SK-N-SH (cell line): Measurements from ENCODE around the gene ZEB2. TPM values are rescaled to one million over a fixed set of nuclear protein-coding genes. Genes with fewer than 3 reads are reported as not detected.

Experiments
- CTCF ChIA-PET: fragments of 300-600, 350-600 bp; formaldehyde crosslinking; extraction: SDS; loops from one replicate; lab custom pipeline; 2021; lab: Yijun Ruan, JAX
- POLR2A ChIA-PET: fragments of 350-600 bp; sonication (Branson Sonifier 250); formaldehyde crosslinking; extraction: SDS; loops from one replicate; lab custom pipeline; 2020; ENCODE audit warnings: antibody characterized with exemption, inconsistent platforms; lab: Yijun Ruan, JAX
- DNase-seq: peaks from one replicate; pipeline ENCODE4 v3.0.0; 2012
- H2AFZ ChIP-seq: fragments of 200-600 bp; sonication (generic); 2 replicates; pipeline ENCODE4 v1.8.1; 2016; ENCODE audit warnings: antibody characterized with exemption, mild to moderate bottlenecking, low read depth
- H3F3A ChIP-seq: fragments of 200-600 bp; sonication (generic); replicated peaks from 2 replicates; pipeline ENCODE3; 2016; ENCODE audit warnings: antibody characterized with exemption, mild to moderate bottlenecking; ENCODE audit not compliant: insufficient read depth
- H3K27ac ChIP-seq, 2 experiments: fragments of 200-500 bp in 1 of 2; fragments of 200-600 bp in 1 of 2; sonication (Bioruptor generic) in 1 of 2; sonication (generic), shearing (Covaris generic) in 1 of 2; 2 replicates each; pipeline versions ENCODE4 v1.5.1 to v1.6.1; 2014 to 2016; ENCODE audit warnings: low read depth in 2 of 2, inconsistent platforms in 1 of 2, low read length in 1 of 2, mild to moderate bottlenecking in 1 of 2, mixed read lengths in 1 of 2
- H3K27me3 ChIP-seq: fragments of 200-600 bp; sonication (generic), shearing (Covaris generic); 2 replicates; pipeline ENCODE4 v1.6.1; 2016; ENCODE audit warnings: mixed run types; ENCODE audit not compliant: insufficient read depth
- H3K36me3 ChIP-seq, 2 experiments: fragments of 200-500 bp in 1 of 2; fragments of 200-600 bp in 1 of 2; sonication (Bioruptor generic) in 1 of 2; sonication (generic) in 1 of 2; replicated peaks in 1 of 2; 2 replicates each; pipeline versions ENCODE3 to v1.5.1; 2014 to 2016; ENCODE audit warnings: low read length in 1 of 2, mild to moderate bottlenecking in 1 of 2; ENCODE audit not compliant: insufficient read depth in 2 of 2, control insufficient read depth in 1 of 2
- H3K4me1 ChIP-seq, 2 experiments: fragments of 200-500 bp in 1 of 2; fragments of 200-600 bp in 1 of 2; sonication (Bioruptor generic) in 1 of 2; sonication (generic), shearing (Covaris generic) in 1 of 2; 2 replicates each; pipeline versions ENCODE4 v1.5.1 to v1.6.1; 2014 to 2016; ENCODE audit warnings: low read depth in 1 of 2, low read length in 1 of 2, mixed run types in 1 of 2; ENCODE audit not compliant: insufficient read depth in 2 of 2, control insufficient read depth in 1 of 2
- H3K4me2 ChIP-seq: fragments of 200-600 bp; sonication (generic), shearing (Covaris generic); 2 replicates; pipeline ENCODE4 v1.6.1; 2017; ENCODE audit warnings: mixed run types
- H3K4me3 ChIP-seq, 2 experiments: fragments of 200-500 bp in 1 of 2; fragments of 200-600 bp in 1 of 2; sonication (Bioruptor generic) in 1 of 2; sonication (generic), shearing (Covaris generic) in 1 of 2; 2 replicates each; pipeline versions ENCODE4 v1.5.1 to v1.8.1; 2014 to 2016; ENCODE audit warnings: low read depth in 2 of 2, inconsistent platforms in 1 of 2, low read length in 1 of 2, mild to moderate bottlenecking in 1 of 2, mixed read lengths in 1 of 2, moderate library complexity in 1 of 2
- H3K79me2 ChIP-seq: fragments of 200-600 bp; sonication (generic); 2 replicates; pipeline ENCODE4 v1.8.1; 2017; ENCODE audit warnings: mild to moderate bottlenecking; ENCODE audit not compliant: insufficient read depth
- H3K9ac ChIP-seq: fragments of 200-600 bp; sonication (generic); 2 replicates; pipeline ENCODE4 v1.6.1; 2017; ENCODE audit warnings: mixed run types
- H3K9me2 ChIP-seq: fragments of 200-600 bp; sonication (generic); 2 replicates; pipeline ENCODE4 v1.6.1; 2017; ENCODE audit warnings: mixed run types
- H3K9me3 ChIP-seq: fragments of 200-600 bp; sonication (generic); 2 replicates; pipeline ENCODE4 v1.6.1; 2017; ENCODE audit warnings: mixed run types, mild to moderate bottlenecking, moderate library complexity
- H4K20me1 ChIP-seq: fragments of 200-600 bp; sonication (generic); 2 replicates; pipeline ENCODE4 v1.6.1; 2017; ENCODE audit warnings: mild to moderate bottlenecking, mixed run types; ENCODE audit not compliant: insufficient read depth
- FOSL2 ChIP-seq: IDR thresholded peaks from 2 replicates; pipeline ENCODE4 v1.4.0; 2012; ENCODE audit warnings: low read depth, mild to moderate bottlenecking, moderate library complexity, borderline replicate concordance
- GATA2 ChIP-seq: sonication (generic); formaldehyde crosslinking; IDR thresholded peaks from 2 replicates; pipeline ENCODE4 v1.5.0; 2020; ENCODE audit warnings: mild to moderate bottlenecking, missing genetic modification reagents
- JUND ChIP-seq: IDR thresholded peaks from 2 replicates; pipeline ENCODE4 v1.4.0; 2012
- MEF2A ChIP-seq: IDR thresholded peaks from 2 replicates; pipeline ENCODE4 v1.4.0; 2012; ENCODE audit warnings: low read depth, borderline replicate concordance
- MXI1 ChIP-seq: IDR thresholded peaks from 2 replicates; pipeline ENCODE4 v1.6.1; 2012; ENCODE audit warnings: mild to moderate bottlenecking, low read depth, low read length, improper control_type of control experiment
- NFIC ChIP-seq: IDR thresholded peaks from 2 replicates; pipeline ENCODE4 v1.4.0; 2012; ENCODE audit warnings: borderline replicate concordance
- RFX5 ChIP-seq: IDR thresholded peaks from 2 replicates; pipeline ENCODE4 v1.6.1; 2012; ENCODE audit warnings: mild to moderate bottlenecking, improper control_type of control experiment, low read length
- SMC3 ChIP-seq: IDR thresholded peaks from 2 replicates; pipeline ENCODE4 v1.6.1; 2012; ENCODE audit warnings: low read depth, low read length, improper control_type of control experiment
- TAF1 ChIP-seq: IDR thresholded peaks from 2 replicates; pipeline ENCODE4 v1.6.1; 2012; ENCODE audit warnings: low read depth, mild to moderate bottlenecking, low read length, moderate library complexity, borderline replicate concordance
- TCF12 ChIP-seq: IDR thresholded peaks from 2 replicates; pipeline ENCODE4 v1.4.0; 2012
- TEAD4 ChIP-seq: IDR thresholded peaks from 2 replicates; pipeline ENCODE4 v1.4.0; 2012; ENCODE audit warnings: mild to moderate bottlenecking, borderline replicate concordance; ENCODE audit not compliant: insufficient read depth
- USF2 ChIP-seq: fragments of 150-350 bp; IDR thresholded peaks from 2 replicates; pipeline ENCODE4 v1.6.1; 2017; ENCODE audit warnings: antibody characterized with exemption, low read length, low read depth, borderline replicate concordance
- WGBS: methylation state at CpG from one replicate; pipeline ENCODE4 v1.1.6; 2017; ENCODE audit warnings: low lambda C conversion rate; 5-methylcytosine and 5-hydroxymethylcytosine counted together
- polyA plus RNA-seq, 3 experiments: library from polyadenylated mRNA; depleted of rRNA; stranded (reverse); fragments of >200 nt; gene quantifications; 2 replicates each; pipeline ENCODE4 v1.2.3, GENCODE V29; 2012
- TF ChIP-seq, protein P1 (sequence below): fragments of 150-350 bp; IDR thresholded peaks from 2 replicates; pipeline ENCODE4 v1.6.1; 2016; ENCODE audit warnings: mild to moderate bottlenecking, low read depth, low read length
- TF ChIP-seq, protein P2 (sequence below): IDR thresholded peaks from 2 replicates; pipeline ENCODE4 v1.4.0; 2012; ENCODE audit warnings: low read depth, borderline replicate concordance
- TF ChIP-seq, protein P3 (sequence below): IDR thresholded peaks from 2 replicates; pipeline ENCODE4 v1.6.1; 2012; ENCODE audit warnings: mild to moderate bottlenecking, low read depth, low read length, moderate library complexity
- TF ChIP-seq, protein P4 (sequence below): IDR thresholded peaks from 2 replicates; pipeline ENCODE4; 2012

Gene ZEB2
- polyA plus RNA-seq, 1 of the 3 experiments (the other 2 are of a cell fraction), result 16.3 TPM

DNA sequence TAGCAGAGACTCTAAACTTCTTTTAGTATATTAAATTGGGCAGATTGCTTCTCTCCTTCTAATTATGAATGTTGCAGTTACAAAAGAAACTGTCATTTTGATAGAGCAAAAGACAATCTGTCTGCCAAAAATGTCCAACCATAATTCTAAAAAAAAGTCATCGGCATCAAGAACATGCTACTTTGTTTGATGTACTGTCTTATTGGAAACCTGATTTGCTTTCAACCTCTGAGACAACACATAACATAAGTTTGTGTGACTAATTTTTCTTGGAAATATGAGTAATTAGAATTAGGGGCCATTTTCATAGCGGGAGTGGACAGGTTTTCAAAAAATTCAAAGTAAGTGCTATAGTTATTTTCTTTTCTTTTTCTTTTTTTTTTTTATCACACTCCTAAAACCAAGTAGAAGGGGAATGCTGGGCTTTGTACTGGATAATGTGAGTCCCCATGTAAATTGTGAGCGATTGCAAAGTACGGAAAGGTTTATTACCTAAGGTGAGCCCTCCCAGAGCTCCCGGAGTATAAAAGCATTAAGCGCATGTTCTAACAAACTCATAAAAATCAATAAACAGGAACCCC lies 59.1 kb downstream of the ZEB2 start:
- H3K9ac ChIP-seq, result no peak overlapping the region
- H3K4me3 ChIP-seq, result no peak overlapping the region
- H3K36me3 ChIP-seq, result peaks cover 0 to 19% of the 10 kb centered on the region in 2 experiments
- peaks cover 82% of the 10 kb centered on the region for H3K79me2 ChIP-seq
- CTCF ChIA-PET, result interaction anchor here (0.7 to 1.1 kb wide), 3 partner anchors 8 to 59 kb away, joined by 3 read pairs; partner anchors contain the start of gene ZEB2
- H3K27ac ChIP-seq, result peak overlapping the region in 1 of 2 experiments; percentile 78; a peak in 2 of 4 replicates
- no peak overlapping the region for H2AFZ ChIP-seq
- POLR2A ChIA-PET, result no interaction called here
- H4K20me1 ChIP-seq, result no peaks in the 10 kb centered on the region; the same call in 1 of the 2 replicates
- TF ChIP-seq SMC3 (no peak), NFIC (no peak), MXI1 (no peak), MEF2A (no peak), USF2 (no peak), TCF12 (no peak)
- TF ChIP-seq, protein P1, sequence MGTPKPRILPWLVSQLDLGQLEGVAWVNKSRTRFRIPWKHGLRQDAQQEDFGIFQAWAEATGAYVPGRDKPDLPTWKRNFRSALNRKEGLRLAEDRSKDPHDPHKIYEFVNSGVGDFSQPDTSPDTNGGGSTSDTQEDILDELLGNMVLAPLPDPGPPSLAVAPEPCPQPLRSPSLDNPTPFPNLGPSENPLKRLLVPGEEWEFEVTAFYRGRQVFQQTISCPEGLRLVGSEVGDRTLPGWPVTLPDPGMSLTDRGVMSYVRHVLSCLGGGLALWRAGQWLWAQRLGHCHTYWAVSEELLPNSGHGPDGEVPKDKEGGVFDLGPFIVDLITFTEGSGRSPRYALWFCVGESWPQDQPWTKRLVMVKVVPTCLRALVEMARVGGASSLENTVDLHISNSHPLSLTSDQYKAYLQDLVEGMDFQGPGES, result no peak
- H3K27me3 ChIP-seq, result no peaks in the 10 kb centered on the region
- no peak for DNase-seq
- peaks cover 17% of the 10 kb centered on the region for H3F3A ChIP-seq
- 88% methylated on average over 6 of the region's 6 CpGs for WGBS
- H3K4me1 ChIP-seq, result peaks cover 23 to 47% of the 10 kb centered on the region in 2 experiments
- H3K9me2 ChIP-seq, result no peaks in the 10 kb centered on the region
- H3K9me3 ChIP-seq, result no peaks in the 10 kb centered on the region
- no peak overlapping the region for H3K4me2 ChIP-seq

DNA sequence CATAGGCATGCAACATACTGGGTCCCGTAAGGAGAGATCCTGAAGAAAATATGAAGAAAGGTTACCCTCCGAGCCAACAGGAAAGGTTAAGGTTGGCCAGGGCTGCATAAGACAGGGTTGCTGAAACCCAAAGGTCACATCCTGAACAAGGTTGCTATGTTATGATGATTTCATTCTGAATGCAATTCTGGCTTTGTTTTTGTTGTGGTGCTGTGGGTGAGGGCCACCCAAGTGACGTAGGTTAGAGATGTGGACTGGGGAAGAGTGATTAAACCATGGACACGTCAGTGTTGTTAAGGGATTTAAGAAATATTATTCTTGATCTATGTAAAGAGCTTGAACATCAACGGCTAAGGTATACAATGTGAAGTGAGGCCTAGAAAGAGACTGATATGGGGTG lies 60.0 kb downstream of the ZEB2 start:
- peaks cover 82% of the 10 kb centered on the region for H3K79me2 ChIP-seq
- POLR2A ChIA-PET, result no interaction called here
- no peaks in the 10 kb centered on the region for H3K9me2 ChIP-seq
- H3K27me3 ChIP-seq, result no peaks in the 10 kb centered on the region
- H3K4me2 ChIP-seq, result no peak overlapping the region
- no peak overlapping the region for H3K27ac ChIP-seq
- H3K9me3 ChIP-seq, result no peaks in the 10 kb centered on the region
- CTCF ChIA-PET, result interaction anchor here (1.1 kb wide), 1 partner anchor 60 kb away, joined by 3 read pairs; the partner anchor contains the start of gene ZEB2
- no peak overlapping the region for H2AFZ ChIP-seq
- H3K9ac ChIP-seq, result no peak overlapping the region
- H3K36me3 ChIP-seq, result peaks cover 0 to 19% of the 10 kb centered on the region in 2 experiments
- H3K4me3 ChIP-seq, result no peak overlapping the region
- no peak for DNase-seq
- TF ChIP-seq TEAD4, result no peak
- no peak for TF ChIP-seq MEF2A
- no peak for TF ChIP-seq JUND
- no peak for TF ChIP-seq FOSL2
- TF ChIP-seq, protein P2, sequence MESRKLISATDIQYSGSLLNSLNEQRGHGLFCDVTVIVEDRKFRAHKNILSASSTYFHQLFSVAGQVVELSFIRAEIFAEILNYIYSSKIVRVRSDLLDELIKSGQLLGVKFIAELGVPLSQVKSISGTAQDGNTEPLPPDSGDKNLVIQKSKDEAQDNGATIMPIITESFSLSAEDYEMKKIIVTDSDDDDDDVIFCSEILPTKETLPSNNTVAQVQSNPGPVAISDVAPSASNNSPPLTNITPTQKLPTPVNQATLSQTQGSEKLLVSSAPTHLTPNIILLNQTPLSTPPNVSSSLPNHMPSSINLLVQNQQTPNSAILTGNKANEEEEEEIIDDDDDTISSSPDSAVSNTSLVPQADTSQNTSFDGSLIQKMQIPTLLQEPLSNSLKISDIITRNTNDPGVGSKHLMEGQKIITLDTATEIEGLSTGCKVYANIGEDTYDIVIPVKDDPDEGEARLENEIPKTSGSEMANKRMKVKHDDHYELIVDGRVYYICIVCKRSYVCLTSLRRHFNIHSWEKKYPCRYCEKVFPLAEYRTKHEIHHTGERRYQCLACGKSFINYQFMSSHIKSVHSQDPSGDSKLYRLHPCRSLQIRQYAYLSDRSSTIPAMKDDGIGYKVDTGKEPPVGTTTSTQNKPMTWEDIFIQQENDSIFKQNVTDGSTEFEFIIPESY, result no peak
- TF ChIP-seq, protein P3, sequence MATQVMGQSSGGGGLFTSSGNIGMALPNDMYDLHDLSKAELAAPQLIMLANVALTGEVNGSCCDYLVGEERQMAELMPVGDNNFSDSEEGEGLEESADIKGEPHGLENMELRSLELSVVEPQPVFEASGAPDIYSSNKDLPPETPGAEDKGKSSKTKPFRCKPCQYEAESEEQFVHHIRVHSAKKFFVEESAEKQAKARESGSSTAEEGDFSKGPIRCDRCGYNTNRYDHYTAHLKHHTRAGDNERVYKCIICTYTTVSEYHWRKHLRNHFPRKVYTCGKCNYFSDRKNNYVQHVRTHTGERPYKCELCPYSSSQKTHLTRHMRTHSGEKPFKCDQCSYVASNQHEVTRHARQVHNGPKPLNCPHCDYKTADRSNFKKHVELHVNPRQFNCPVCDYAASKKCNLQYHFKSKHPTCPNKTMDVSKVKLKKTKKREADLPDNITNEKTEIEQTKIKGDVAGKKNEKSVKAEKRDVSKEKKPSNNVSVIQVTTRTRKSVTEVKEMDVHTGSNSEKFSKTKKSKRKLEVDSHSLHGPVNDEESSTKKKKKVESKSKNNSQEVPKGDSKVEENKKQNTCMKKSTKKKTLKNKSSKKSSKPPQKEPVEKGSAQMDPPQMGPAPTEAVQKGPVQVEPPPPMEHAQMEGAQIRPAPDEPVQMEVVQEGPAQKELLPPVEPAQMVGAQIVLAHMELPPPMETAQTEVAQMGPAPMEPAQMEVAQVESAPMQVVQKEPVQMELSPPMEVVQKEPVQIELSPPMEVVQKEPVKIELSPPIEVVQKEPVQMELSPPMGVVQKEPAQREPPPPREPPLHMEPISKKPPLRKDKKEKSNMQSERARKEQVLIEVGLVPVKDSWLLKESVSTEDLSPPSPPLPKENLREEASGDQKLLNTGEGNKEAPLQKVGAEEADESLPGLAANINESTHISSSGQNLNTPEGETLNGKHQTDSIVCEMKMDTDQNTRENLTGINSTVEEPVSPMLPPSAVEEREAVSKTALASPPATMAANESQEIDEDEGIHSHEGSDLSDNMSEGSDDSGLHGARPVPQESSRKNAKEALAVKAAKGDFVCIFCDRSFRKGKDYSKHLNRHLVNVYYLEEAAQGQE, result no peak
- TF ChIP-seq, protein P4, sequence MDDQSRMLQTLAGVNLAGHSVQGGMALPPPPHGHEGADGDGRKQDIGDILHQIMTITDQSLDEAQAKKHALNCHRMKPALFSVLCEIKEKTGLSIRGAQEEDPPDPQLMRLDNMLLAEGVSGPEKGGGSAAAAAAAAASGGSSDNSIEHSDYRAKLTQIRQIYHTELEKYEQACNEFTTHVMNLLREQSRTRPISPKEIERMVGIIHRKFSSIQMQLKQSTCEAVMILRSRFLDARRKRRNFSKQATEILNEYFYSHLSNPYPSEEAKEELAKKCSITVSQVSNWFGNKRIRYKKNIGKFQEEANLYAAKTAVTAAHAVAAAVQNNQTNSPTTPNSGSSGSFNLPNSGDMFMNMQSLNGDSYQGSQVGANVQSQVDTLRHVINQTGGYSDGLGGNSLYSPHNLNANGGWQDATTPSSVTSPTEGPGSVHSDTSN, result no peak
- TF ChIP-seq TAF1, result no peak
- no peak for TF ChIP-seq NFIC
- no peak for TF ChIP-seq RFX5
- TF ChIP-seq GATA2 (CRISPR knock-in tag), result no peak
- peaks cover 30 to 55% of the 10 kb centered on the region in 2 experiments for H3K4me1 ChIP-seq
- peaks cover 19% of the 10 kb centered on the region for H3F3A ChIP-seq
- no peaks in the 10 kb centered on the region; the same call in 1 of the 2 replicates for H4K20me1 ChIP-seq
- WGBS, result 94% methylated on average over 5 of the region's 5 CpGs
